UCSD-AML1 (cell line): Measurements from ENCODE around the gene DDI2.

Experiments used
- DNase-seq: peaks from one replicate; lab custom pipeline; 2025; ENCODE audit not compliant: unreplicated experiment; lab: John Stamatoyannopoulos, UW

The DDI2 gene

GRCh38 chr1:15605398-15606383 lies 11.6 kb upstream of the DDI2 start:
- DNase-seq, result no peak

DNA sequence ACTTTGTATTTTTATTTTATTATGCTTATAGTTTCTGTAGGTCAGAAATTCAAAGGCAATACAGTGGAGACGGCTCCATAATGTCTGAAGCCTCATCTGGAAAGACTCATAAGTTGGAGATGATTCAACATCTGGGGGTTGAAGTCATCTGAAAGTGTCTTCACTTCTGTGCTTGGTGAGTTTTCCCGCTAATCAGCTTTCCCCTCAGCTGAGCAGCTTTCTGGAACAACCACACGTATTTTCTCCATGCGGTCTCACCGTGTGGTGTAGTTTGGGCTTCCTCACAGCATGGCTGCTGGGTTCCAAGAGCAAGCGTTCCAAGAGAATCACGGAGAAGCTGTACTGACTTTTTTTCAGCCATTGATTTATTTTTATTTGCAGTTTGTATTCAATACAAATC lies 7.6 kb upstream of the DDI2 start:
- no peak for DNase-seq

- no peak for DNase-seq
Observed at GRCh38 chr1:15610167-15610566, 7.1 kb upstream of the DDI2 start.

DNA sequence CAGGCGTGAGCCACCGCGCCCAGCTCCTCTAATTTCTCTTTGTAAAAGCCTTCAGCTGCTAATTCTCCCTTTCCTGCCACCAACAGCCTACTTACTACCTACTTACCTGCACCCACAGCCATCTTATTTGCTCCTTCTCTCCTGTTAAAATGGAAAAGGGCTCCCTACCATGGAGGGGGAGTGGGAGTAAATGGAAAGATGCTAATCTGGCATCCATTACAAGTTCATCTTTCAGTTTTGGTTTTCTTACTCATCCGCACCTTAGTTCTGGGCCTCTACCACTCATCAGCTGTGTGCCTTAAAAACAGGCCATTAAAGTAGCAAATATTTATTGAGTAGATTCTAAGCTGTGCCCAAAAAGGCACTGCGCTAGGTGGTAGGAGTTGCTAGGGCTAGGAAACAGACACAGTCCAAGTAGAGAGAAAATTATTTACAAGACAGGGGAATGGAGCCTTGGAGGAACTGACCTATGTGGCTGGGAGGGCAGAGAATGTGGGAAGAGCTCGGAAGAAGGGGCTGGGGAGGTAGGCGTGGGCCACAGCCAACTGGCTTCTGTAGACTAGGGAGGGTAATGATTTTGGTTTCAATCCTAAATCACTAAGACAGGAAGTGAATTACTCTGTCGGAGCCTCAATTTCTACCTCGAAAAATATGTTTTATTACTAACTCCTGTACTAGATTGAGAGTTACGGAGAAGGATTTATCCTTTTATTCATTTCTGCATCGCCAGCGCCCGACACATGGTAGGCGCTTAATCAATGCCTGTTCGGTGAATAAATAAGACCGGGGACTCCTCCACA lies 685 bp upstream of the DDI2 start:
- no peak for DNase-seq

DNA sequence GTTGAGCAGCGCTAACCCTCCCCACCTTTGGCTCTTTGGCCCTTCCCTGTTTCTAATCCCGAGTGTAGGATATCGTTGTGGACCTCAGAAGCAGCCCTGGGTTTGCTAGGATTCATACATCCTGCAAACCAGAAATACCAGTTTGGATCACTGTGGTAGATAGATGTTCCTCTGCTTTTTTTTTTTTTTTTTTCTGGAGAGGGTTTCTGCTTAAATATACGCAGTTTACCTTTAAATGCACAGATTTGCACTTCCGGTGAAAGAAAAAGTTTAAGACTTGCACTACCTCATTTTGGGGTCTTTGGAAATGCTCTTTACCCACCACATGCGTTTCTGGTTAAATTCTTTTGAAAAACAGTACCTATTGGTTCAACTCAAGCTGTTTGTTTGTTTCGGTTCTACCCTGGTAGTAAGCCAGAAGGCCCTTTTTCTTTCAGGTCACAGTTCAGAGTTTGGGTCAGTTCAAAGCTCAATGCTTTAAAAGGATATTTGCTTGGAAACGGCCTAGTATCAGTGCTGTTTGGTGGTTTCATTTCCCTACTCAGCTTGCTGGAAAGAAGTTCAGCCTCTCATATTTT lies 908 bp downstream of the DDI2 start:
- DNase-seq, result no peak

DNA sequence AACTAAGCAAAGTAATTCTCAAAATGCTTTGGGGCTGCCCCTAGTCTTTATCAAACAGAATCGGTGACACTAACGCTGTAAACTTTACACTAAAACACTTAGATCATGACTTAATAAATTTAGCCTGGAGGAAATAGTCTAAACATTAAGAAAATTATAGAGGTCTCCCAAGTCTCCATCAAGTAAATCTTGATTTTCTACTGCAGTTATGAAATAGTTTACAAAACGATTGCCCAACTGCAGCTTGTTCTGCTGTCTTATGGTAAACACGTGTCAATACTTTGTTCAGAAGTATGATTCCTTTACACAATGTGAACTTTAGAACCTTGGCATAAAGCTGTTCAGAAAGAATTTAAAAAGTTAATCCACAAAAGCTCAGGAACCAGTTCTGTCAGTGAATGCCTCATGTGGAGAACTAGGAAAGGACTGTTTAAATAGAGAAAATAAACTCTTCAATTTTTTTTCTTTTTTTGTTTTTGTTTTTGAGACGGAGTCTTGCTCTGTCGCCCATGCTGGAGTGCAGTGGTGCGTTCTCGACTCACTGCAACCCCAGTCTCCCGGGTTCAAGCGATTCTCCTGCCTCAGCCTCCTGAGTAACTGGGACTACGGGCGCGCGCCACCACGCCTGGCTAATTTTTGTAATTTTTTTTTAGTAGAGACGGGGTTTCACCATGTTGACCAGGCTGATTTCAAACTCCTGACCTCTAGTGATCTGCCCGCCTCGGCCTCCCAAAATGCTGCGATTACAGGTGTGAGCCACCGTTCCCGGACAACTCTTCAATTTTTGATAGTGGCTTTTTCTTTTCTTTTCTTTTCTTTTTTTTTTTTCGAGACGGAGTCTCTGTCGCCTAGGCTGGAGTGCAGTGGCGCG lies 1.6 kb downstream of the DDI2 start:
- no peak for DNase-seq

- no peak for DNase-seq
Observed at GRCh38 chr1:15620155-15620545, 2.9 kb downstream of the DDI2 start.

- DNase-seq, result no peak
Observed at GRCh38 chr1:15620902-15621682, 3.8 kb downstream of the DDI2 start.

DNA sequence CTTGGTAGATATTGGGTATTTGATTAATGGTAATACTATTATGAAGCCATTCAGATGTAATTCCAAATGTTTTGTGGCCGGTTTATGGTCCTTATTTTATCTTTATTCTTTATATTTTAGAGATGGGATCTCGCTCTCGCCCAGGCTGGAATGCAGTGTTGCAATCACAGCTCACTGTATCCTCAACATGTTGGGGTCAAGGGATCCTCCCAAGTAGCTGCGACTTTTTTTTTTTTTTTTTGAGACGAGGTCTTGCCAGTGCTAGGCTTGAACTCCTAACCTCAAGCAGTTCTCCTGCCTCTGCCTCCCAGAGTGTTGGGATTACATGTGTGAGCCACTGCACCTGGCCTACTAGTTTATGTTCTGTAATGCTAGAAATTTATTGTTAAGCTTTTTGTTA lies 4.7 kb downstream of the DDI2 start:
- DNase-seq, result no peak

- no peak for DNase-seq
Observed at GRCh38 chr1:15622712-15623373, 5.6 kb downstream of the DDI2 start.

- DNase-seq, result no peak
Observed at GRCh38 chr1:15623435-15623834, 6.2 kb downstream of the DDI2 start.

DNA sequence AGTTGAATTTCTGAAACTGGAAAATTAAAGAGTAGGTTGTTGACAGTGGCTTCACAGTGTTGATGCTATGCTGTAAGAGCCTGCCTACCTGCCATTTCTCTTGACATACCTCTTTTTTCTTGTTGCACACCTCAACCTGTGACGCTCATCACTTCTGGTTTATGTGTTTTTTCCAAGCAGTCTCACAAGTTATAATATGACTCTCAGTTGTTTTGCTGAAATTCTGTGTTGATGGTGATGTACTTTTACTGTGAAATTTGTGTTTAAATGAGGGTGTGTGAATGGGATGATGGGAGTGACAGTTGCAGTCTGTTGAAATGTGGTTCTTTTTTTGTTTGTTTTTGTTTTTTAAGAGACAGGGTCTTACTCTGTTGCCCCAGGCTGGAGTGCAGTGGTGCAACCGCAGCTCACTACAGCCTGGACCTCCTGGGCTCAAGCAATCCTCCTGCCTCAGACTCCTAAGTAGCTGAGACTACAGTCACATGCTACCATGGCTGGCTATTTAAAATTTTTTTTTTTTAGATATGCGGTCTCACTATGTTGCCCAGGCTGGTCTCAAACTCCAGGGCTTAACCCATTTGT lies 7.0 kb downstream of the DDI2 start:
- no peak for DNase-seq

- no peak for DNase-seq
Observed at GRCh38 chr1:15625056-15625917, 8.0 kb downstream of the DDI2 start.

DNA sequence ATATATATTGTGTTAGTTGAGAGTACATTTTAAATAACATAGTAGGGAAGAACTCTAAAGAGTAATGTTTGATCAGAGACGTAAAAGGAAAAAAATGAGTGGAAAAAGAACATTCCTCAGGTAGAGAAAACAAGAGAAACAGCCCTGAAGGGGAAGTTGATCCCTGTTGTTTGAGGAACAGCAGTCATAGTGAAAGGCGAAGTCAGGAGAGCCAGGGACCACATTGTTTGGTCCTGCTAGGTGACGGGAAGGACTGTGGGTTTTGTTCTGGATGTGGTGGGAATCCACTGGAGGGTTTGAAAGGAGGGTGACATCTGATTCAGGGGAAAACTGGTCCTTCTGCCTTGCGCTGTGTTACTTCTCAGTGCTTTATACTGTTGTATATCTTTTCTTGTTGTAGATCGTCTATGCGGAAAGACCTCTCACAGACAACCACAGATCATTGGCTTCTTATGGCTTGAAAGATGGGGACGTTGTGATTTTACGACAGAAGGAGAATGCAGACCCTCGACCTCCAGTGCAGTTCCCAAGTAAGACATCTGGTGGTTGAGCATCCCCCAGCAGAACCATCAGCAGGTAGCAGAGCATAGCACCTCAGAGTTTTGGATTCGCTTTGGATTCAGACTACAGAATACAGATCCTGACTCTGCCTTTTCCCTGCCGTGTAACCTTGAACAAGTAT lies 9.2 kb downstream of the DDI2 start:
- no peak for DNase-seq

GRCh38 chr1:15627343-15627988 lies 10.2 kb downstream of the DDI2 start:
- DNase-seq, result no peak

DNA sequence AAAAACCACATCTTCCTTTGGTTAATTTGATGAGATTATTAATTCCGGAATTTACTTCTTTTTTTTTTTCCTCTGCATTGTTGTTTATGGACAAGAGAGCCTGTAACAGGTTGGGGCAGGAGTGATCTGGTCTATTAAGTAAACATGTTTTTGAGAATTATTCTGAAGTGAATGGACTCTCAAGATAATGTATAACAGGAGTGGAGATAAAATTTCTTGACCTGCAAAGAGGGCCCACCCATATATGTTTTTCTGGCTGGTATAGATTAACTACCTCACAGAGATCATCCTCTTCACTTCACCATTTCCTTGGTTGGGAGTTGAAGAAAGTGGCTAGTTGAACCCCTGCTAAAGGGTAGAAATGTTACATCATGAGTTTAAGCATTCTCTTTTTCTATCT lies 10.7 kb downstream of the DDI2 start:
- no peak for DNase-seq

DNA sequence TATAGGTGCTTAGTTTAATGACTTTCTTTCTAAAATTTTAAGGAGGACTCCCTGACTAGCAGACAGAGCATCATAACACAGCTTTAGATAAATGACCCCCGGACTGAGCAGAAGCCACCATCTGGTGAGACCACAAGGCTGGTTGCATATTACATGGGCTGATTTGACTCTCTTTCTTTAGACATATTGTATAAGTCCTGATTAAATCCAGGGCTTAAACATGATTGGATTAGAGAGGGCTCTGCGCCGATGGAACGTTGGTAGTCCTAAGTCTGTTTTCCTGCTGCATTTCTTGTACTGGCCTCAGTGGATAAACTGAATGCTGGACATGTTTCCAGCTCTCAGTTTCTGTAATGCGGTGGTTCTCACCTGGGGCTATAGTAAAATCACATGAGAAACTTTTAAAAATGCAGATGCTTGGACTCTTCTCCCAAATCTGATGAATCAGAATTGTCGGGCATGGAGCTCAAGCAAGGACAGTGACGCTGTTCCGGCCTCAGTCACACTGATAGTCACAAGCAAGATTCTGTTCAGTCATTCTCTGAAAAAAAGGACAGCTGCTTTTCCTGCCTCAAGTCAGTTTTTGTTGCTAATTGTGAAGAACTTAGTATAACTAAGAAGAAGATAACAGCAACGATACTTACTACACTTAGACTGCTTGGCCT lies 16.6 kb downstream of the DDI2 start:
- no peak for DNase-seq
